Stimulated activated CD8-positive, alpha-beta memory T cell treated with anti-CD3 and anti-CD28 coated beads, Interleukin-4, amount 100 ng/mL, for 4 hours (primary cell): ENCODE data around the gene MARCHF2.

Source experiments
- DNase-seq, 2 donors: peaks; one replicate each; pipeline ENCODE4 v3.0.0-alpha.2; 2020; ENCODE audit warnings: low read depth in 2 of 2, low spot score in 1 of 2

MARCHF2 gene

GRCh38 chr19:8451885-8452284, 38.8 kb downstream of the MARCHF2 start:
- no peak for DNase-seq

GRCh38 chr19:8452446-8453123, 39.5 kb downstream of the MARCHF2 start:
- no peak for DNase-seq

- no peak for DNase-seq
These were observed 40.5 kb downstream of the MARCHF2 start for GRCh38 chr19:8453616-8454015.

- no peak for DNase-seq
These were observed 41.1 kb downstream of the MARCHF2 start for GRCh38 chr19:8454218-8454617.

- DNase-seq = no peak
These were observed 41.9 kb downstream of the MARCHF2 start for GRCh38 chr19:8455018-8455417.

- DNase-seq = no peak
These were observed 43.0 kb downstream of the MARCHF2 start for GRCh38 chr19:8456064-8456463.

GRCh38 chr19:8457209-8457608, 44.1 kb downstream of the MARCHF2 start:
- DNase-seq = no peak

GRCh38 chr19:8457827-8458226, 44.7 kb downstream of the MARCHF2 start:
- no peak for DNase-seq

- no peak for DNase-seq
These were observed 45.3 kb downstream of the MARCHF2 start for GRCh38 chr19:8458380-8458779.

GRCh38 chr19:8459095-8459494, 46.0 kb downstream of the MARCHF2 start:
- no peak for DNase-seq

GRCh38 chr19:8459520-8460270, 46.6 kb downstream of the MARCHF2 start:
- DNase-seq = no peak

- no peak for DNase-seq
These were observed 47.6 kb downstream of the MARCHF2 start for GRCh38 chr19:8460516-8461298.

GRCh38 chr19:8461376-8461775, 48.3 kb downstream of the MARCHF2 start:
- DNase-seq = no peak

- no peak for DNase-seq
These were observed 48.8 kb downstream of the MARCHF2 start for GRCh38 chr19:8461891-8462290.

GRCh38 chr19:8462571-8462970, 49.5 kb downstream of the MARCHF2 start:
- DNase-seq = no peak

- DNase-seq = no peak
These were observed 50.3 kb downstream of the MARCHF2 start for GRCh38 chr19:8463365-8463764.

- DNase-seq = no peak
These were observed 52.9 kb downstream of the MARCHF2 start for GRCh38 chr19:8466018-8466417.

- no peak for DNase-seq
These were observed 55.0 kb downstream of the MARCHF2 start for GRCh38 chr19:8468124-8468523.

- no peak for DNase-seq
These were observed 55.8 kb downstream of the MARCHF2 start for GRCh38 chr19:8468761-8469373.

GRCh38 chr19:8469613-8470368, 56.7 kb downstream of the MARCHF2 start:
- no peak for DNase-seq
